ENCODE measurements around the gene PTPRN2. TPM values are rescaled to one million over a fixed set of nuclear protein-coding genes. Genes with fewer than 3 reads are reported as not detected.

Gene PTPRN2
- polyA plus RNA-seq, 1 experiment: 0.02 TPM

- no peaks in the 10 kb centered on the region for H3K27me3 ChIP-seq (ENCODE audit: control insufficient read depth, insufficient read depth, low read length)
- no peak for DNase-seq (ENCODE audit: low read depth, low spot score)
- peaks cover 89% of the 10 kb centered on the region for H3K9me3 ChIP-seq (ENCODE audit: control insufficient read depth, insufficient read depth, low read length)
- no peak for TF ChIP-seq CTCF (IDR thresholded peaks at IDR 0.05; ENCODE audit: low read depth, low read length)
- POLR2A ChIA-PET: no interaction called here
- no peak overlapping the region for H3K4me3 ChIP-seq (ENCODE audit: low read depth, low read length)
- CTCF ChIA-PET: no interaction called here
- H3K27ac ChIP-seq (ENCODE audit: low read depth, low read length): no peak overlapping the region
These were observed 140.0 kb downstream of the PTPRN2 start for GRCh38 chr7:158447506-158448171.

- Histone ChIP-seq H3K27ac (ENCODE audit: low read depth, low read length) (no peak overlapping the region), H3K27me3 (ENCODE audit: control insufficient read depth, insufficient read depth, low read length) (no peaks in the 10 kb centered on the region), H3K9me3 (ENCODE audit: control insufficient read depth, insufficient read depth, low read length) (peaks cover 84% of the 10 kb centered on the region), H3K4me3 (ENCODE audit: low read depth, low read length) (no peak overlapping the region)
- ChIA-PET POLR2A (no interaction called here), CTCF (no interaction called here)
- no peak for DNase-seq (ENCODE audit: low read depth, low spot score)
- TF ChIP-seq CTCF (IDR thresholded peaks at IDR 0.05; ENCODE audit: low read depth, low read length): no peak
These were observed 140.5 kb downstream of the PTPRN2 start for GRCh38 chr7:158447151-158447505.

- Histone ChIP-seq H3K4me3 (ENCODE audit: low read depth, low read length) (no peak overlapping the region), H3K27ac (ENCODE audit: low read depth, low read length) (no peak overlapping the region), H3K9me3 (ENCODE audit: control insufficient read depth, insufficient read depth, low read length) (peaks cover 85% of the 10 kb centered on the region), H3K27me3 (ENCODE audit: control insufficient read depth, insufficient read depth, low read length) (no peaks in the 10 kb centered on the region)
- no peak for DNase-seq (ENCODE audit: low read depth, low spot score)
- CTCF ChIA-PET: no interaction called here
- POLR2A ChIA-PET: no interaction called here
- TF ChIP-seq CTCF (IDR thresholded peaks at IDR 0.05; ENCODE audit: low read depth, low read length): no peak
These were observed 140.9 kb downstream of the PTPRN2 start for GRCh38 chr7:158446706-158447105.

GRCh38 chr7:158446281-158446680 is 141.3 kb downstream of the PTPRN2 start:
- no peak overlapping the region for H3K27ac ChIP-seq (ENCODE audit: low read depth, low read length)
- H3K9me3 ChIP-seq (ENCODE audit: control insufficient read depth, insufficient read depth, low read length): peaks cover 90% of the 10 kb centered on the region
- no peak for TF ChIP-seq CTCF (IDR thresholded peaks at IDR 0.05; ENCODE audit: low read depth, low read length)
- POLR2A ChIA-PET: no interaction called here
- no peak for DNase-seq (ENCODE audit: low read depth, low spot score)
- no peak overlapping the region for H3K4me3 ChIP-seq (ENCODE audit: low read depth, low read length)
- H3K27me3 ChIP-seq (ENCODE audit: control insufficient read depth, insufficient read depth, low read length): no peaks in the 10 kb centered on the region
- CTCF ChIA-PET: no interaction called here

- DNase-seq (ENCODE audit: low read depth, low spot score): no peak
- ChIA-PET CTCF (no interaction called here), POLR2A (no interaction called here)
- Histone ChIP-seq H3K27ac (ENCODE audit: low read depth, low read length) (no peak overlapping the region), H3K27me3 (ENCODE audit: control insufficient read depth, insufficient read depth, low read length) (no peaks in the 10 kb centered on the region), H3K9me3 (ENCODE audit: control insufficient read depth, insufficient read depth, low read length) (peaks cover 93% of the 10 kb centered on the region), H3K4me3 (ENCODE audit: low read depth, low read length) (no peak overlapping the region)
- TF ChIP-seq CTCF (IDR thresholded peaks at IDR 0.05; ENCODE audit: low read depth, low read length): no peak
These were observed 142.0 kb downstream of the PTPRN2 start for GRCh38 chr7:158445421-158446175.
